ENCODE measurements around the gene SERPINE1. TPM values are rescaled to one million over a fixed set of nuclear protein-coding genes. Genes with fewer than 3 reads are reported as not detected.
"Not testable (repeated sequence)": the region's sequence is repeated elsewhere in the genome, so short reads cannot be mapped to it uniquely, and the experiment has no call there.

SERPINE1 gene
- total RNA-seq, 1 experiment from 2014 or later, result 5.0 TPM

DNA sequence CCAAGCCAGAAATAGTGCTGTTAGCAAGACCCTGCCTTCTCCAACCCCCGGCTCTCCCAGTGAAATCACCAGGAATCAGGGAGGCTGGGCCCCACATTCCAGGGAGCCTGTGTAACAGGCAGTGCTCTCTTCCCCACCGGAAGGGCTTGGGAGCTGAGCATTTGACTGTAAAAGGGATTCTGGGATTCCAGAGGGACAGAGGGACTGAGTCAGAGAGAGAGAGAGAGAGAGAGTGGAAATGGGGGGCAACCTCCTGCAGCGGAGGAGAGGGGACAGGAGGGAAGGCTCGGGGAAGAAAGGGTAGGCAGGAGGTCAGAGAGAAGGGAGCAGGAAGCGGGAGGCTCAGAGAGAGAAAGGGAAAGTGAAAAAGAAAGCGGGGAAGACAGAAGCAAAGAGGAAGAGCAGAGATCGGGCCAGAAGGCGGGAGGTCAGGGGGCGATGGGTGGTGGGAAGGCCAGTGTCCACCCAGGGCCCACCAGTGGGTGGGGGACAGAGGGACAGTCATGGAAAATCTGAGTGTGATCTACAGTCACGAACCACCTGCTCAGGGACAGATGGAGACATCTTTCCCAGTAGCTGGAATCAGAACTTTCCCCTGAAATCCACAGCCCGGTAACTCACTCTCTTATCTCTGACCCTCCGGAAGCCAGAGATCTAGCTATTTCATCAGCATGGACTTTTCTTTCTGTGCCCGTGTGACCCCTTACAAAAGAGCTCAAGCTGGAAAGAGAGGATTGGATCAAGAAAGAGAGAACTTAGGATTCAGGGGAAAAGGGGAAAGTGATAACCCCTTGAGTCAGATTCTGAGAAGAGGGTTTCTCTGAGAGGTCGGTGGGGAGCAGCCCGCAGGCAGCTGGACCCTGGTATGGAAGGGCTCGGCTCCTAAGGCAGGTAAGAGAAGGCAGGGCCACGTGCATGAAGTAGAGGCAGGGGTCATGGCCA is 4.6 kb upstream of the SERPINE1 start:
- peak; percentile 65 for DNase-seq (ENCODE audit: low spot score)

DNA sequence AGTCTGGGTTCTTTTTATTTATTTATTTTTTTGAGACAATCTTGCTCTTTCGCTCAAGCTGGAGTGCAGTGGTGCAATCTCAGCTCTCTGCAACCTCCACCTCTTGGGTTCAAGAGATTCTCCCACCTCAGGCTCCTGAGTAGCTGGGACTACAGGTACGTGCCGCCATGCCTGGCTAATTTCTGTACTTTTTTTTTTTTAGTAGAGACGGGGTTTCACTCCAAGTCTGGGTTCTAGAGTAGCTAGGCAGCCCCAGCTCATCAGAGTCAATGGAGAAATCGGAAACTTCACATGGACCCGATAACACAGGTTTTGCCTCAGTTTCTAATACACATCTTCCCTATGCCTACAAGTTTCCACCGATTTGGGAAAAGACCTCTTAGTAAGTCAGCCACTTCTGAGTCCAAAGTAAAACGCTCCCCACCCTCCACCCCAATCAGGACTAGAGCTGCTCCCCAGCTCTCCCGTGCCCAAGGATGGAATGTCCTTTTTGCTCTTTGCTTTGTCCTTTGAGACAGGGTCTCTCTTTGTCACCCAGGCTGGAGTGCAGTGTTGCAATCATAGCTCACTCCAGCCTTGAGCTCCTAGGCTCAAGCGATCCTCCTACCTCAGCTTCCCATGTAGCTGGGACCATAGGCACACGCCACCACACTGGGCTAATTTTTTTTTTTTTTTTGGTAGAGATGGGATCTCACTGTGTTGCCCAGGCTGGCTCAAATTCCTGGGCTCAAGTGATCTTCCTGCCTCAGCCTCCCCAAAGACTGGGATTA is 3.8 kb upstream of the SERPINE1 start:
- no peak for DNase-seq (ENCODE audit: low spot score)

DNA sequence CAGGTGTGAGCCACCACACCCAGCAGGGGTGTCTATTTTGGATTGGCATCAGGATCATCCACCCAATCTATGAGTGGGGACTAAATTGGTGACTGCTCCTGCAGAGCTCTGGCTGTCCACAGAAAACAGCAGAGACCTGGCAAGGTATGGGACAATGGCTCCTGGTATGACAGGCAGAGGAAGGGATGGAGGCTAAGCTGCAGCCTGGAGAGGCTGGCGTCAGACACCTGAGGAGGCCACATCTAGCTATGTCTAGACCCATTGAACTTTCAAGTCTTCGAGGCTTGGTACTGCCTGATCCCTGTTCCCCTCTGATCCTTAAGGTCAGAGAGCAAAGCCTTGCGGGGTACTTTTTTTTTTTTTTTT is 3.2 kb upstream of the SERPINE1 start:
- no peak for DNase-seq (ENCODE audit: low spot score)

DNA sequence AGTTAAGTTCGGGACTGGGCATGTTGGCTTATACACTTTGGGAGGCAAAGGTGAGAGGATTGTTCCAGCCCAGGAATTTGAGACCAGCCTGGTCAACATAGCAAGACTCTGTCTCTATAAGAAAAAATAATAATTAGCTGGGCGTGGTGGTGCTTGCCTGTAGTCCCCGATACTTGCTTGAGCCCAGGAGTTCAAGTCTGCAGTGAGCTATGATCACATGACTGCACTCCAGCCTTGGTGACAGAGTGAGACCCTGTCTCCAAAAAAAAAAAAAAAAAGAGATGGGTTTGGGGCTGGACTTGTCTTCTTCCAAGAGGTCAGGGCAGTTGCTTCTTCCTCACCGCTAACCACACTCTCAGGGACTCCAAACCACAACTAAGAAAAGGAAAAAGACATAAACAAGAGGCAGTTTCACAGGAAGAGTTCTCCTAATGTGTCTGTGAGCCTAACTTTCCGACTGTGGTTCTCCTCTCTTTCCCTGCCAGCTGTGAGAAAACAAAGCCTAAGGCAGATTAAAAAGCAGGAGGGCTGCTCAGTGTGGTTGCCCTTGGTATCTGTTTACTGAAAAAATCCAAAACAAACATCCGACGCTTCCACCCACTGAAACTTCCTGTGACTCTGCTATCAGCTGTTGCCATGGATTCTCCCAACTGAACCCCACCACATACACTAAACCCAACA is 2.4 kb upstream of the SERPINE1 start:
- peak; percentile 58 for DNase-seq (ENCODE audit: low spot score)

DNA sequence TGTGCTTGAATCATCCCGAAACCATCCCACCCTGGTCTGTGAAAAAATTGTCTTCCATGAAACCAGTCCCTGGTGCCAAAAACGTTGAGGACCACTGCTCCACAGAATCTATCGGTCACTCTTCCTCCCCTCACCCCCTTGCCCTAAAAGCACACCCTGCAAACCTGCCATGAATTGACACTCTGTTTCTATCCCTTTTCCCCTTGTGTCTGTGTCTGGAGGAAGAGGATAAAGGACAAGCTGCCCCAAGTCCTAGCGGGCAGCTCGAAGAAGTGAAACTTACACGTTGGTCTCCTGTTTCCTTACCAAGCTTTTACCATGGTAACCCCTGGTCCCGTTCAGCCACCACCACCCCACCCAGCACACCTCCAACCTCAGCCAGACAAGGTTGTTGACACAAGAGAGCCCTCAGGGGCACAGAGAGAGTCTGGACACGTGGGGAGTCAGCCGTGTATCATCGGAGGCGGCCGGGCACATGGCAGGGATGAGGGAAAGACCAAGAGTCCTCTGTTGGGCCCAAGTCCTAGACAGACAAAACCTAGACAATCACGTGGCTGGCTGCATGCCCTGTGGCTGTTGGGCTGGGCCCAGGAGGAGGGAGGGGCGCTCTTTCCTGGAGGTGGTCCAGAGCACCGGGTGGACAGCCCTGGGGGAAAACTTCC is 784 bp upstream of the SERPINE1 start:
- peak; percentile 39 for DNase-seq (ENCODE audit: low spot score)

DNA sequence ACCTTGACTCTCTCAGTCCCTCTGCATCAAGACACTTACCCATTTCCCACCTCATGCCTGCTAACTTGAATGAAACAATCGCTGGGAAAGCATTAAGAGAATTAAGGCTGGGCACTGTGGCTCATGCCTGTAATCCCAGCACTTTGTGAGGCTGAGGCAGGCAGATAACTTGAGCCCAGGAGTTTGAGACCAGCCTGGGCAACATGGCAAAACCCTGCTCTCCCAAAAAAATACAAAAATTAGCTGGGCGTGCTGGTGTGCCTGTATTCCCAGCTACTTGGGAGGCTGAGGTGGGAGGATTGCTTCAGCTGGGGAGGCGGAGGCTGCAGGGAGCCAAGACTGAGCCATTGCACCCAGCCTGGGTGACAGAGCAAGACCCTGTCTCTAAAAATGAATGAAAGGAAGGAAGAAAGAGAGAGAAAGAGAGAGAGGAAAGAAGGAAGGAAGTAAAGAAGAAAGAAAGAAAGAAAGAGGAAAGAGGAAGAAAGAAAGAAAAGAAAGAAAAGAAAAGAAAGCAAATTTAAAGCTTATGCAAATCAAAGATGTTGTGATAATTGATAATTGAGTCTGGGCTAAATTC is 646 bp downstream of the SERPINE1 start:
- DNase-seq (ENCODE audit: low spot score), result no peak

DNA sequence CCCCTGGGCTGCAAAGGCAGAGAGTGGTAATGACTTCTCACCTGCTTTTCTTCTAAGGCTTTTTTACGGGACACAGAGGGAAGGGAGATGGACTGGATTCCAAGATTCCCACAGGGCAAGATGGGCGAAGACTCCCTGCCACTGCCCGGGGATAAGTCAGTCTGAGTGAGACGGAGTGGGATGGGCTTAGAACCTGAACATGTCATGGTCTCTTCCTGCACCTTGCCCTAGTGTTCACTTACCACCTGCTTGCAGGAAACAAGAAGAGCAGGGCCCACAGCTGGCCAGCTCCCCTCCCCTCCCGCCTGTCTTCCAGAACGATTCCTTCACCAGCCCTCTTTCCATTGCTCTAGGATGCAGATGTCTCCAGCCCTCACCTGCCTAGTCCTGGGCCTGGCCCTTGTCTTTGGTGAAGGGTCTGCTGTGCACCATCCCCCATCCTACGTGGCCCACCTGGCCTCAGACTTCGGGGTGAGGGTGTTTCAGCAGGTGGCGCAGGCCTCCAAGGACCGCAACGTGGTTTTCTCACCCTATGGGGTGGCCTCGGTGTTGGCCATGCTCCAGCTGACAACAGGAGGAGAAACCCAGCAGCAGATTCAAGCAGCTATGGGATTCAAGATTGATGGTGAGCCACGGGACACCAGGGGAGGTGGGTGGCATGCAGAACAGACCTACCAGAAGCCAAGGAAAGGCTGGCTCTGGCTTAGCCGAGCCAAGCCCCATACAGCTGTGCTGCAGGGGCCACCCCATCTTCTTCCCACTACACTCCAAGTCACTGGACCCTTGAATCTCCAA is 1.3 kb downstream of the SERPINE1 start:
- peak; percentile 46 for DNase-seq (ENCODE audit: low spot score)

DNA sequence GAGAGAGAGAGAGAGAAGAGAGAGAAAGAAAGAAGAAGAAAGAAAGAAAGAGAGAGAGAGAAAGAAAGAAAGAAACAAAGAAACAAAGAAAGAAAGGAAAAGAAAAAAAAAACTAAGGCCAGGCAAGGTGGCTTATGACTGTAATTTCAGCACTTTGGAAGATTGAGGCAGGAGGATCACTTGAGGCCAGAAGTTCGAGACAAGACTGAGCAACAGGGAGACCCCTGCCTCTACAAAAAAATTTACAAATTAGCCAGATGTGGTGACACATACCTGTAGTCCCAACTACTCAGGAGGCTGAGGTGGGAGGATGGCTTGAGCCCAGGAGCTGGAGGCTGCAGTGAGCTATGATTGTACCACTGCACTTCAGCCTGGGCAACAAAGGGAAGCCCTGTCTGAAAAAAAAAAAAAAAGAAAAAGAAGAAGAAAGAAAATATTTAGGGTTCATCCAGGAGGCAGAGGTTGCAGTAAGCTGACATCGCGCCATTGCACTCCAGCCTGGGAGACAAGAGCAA is 2.8 kb downstream of the SERPINE1 start:
- DNase-seq (ENCODE audit: low spot score), result no peak

DNA sequence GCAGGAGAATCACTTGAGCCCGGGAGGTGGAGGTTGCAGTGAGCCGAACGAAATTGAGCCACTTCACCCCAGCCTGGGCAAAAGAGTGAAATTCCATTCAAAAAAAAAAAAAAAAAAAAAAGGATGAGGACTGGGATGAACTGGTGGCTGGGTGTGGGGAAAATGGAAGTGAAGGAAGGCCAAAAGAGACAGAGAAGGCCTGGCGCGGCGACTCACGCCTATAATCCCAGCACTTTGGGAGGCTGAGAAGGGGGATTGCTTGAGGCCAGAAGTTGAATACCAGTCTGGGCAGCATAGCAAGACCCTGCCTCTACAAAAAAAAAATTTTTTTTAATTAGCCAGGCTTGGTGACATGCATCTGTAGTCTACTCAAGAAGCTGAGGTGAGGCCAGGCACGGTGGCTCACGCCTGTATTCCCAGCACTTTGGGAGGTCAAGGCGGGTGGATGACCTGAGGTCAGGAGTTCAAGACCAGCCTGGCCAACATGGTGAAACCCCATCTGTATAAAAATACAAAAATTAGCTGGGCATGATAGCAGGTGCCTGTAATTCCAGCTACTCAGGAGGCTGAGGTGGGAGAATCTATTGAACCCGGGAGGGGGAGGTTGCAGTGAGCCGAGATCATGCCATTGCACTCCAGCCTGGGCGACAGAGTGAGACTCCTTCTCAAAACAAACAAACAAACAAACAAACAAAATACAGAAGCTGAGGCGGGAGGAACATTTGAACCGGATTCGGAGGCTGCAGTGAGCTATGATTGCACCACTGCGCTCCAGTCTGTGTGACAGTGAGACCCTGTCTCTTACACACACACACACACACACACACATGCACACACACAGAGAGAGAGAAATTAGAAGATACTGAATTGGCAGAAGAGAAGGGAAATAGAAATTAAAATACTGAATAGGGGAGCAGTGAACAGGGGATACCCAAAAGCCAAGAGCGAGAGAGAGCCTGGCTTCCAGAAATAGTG is 6.0 kb downstream of the SERPINE1 start:
- DNase-seq (ENCODE audit: low spot score), result not testable (repeated sequence)

DNA sequence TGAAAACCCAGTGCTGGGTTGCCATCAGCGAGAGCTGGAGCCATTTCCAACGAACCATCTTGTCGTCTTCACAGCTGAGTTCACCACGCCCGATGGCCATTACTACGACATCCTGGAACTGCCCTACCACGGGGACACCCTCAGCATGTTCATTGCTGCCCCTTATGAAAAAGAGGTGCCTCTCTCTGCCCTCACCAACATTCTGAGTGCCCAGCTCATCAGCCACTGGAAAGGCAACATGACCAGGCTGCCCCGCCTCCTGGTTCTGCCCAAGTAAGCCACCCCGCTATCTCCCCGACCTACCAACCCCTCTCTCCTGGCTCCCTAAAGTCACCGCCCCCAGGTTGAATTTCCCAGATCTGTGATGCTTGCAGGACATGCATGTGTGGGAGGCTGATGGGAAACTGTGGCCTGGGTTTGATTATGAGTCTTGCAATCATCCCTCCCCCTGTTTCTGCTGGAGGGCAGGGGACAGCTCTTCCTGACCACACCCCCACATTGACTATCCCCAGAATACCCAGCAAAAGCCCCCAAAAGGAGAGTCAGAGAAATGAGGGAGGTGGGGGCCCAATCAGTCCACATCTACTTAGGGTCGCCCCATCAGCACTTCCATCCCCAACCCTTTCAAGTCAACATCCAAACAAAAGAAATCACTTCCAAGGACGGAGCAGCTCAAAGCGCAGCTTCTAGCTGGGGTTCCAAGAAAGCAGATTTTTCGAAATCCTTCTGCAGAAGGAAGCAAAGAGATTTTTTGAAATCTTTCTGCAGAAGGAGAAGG is 6.9 kb downstream of the SERPINE1 start:
- no peak for DNase-seq (ENCODE audit: low spot score)

DNA sequence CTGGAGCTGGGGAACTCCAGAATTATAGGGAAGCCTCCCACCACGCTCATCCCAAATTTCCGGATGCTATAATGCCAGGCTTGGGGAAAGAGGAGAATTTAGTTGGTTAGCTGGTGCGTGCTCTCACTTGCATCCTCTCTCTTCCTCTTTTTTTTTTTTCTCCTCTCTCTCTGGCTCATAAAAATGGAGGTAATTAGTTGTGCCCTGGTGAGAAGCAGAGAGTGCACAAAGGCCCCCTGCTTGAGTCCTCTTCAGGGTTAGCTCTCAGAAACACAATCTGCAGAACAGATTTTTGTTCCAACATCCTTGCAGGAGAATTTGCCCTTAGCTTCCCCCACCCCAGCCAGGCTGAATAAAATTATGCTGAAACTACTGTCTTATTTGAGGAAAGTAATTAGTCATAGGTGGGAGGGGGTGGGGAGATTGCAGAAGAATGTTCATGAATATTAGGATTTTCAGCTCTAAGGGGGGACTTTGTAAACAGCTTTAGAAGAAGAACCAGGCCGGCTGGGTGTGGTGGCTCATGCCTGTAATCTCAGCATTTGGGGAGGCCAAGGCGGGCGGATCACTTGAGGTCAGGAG is 7.6 kb downstream of the SERPINE1 start:
- DNase-seq (ENCODE audit: low spot score), result no peak

DNA sequence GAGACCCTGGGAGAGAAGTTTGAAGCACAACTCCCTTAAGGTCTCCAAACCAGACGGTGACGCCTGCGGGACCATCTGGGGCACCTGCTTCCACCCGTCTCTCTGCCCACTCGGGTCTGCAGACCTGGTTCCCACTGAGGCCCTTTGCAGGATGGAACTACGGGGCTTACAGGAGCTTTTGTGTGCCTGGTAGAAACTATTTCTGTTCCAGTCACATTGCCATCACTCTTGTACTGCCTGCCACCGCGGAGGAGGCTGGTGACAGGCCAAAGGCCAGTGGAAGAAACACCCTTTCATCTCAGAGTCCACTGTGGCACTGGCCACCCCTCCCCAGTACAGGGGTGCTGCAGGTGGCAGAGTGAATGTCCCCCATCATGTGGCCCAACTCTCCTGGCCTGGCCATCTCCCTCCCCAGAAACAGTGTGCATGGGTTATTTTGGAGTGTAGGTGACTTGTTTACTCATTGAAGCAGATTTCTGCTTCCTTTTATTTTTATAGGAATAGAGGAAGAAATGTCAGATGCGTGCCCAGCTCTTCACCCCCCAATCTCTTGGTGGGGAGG is 10.8 kb downstream of the SERPINE1 start:
- no peak for DNase-seq (ENCODE audit: low spot score)

DNA sequence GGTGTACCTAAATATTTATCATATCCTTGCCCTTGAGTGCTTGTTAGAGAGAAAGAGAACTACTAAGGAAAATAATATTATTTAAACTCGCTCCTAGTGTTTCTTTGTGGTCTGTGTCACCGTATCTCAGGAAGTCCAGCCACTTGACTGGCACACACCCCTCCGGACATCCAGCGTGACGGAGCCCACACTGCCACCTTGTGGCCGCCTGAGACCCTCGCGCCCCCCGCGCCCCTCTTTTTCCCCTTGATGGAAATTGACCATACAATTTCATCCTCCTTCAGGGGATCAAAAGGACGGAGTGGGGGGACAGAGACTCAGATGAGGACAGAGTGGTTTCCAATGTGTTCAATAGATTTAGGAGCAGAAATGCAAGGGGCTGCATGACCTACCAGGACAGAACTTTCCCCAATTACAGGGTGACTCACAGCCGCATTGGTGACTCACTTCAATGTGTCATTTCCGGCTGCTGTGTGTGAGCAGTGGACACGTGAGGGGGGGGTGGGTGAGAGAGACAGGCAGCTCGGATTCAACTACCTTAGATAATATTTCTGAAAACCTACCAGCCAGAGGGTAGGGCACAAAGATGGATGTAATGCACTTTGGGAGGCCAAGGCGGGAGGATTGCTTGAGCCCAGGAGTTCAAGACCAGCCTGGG is 11.4 kb downstream of the SERPINE1 start:
- peak; percentile 96 for DNase-seq (ENCODE audit: low spot score)

DNA sequence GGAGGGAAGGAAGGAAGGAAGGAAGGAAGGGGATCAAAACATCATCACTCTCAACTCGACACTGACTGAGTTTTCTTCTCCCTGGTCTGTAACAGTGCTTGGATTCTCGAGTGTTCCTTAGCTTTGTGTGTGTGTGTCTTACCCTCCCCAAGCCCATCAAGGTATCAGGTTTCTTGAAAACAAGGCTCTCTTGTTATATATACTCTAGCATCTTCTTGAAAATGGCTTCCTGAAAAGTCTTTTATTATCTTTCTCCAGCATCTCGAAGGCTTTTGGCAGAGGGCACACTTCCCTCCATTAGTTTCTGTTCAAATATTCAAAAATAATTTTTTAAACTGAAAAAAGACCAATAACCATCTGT is 13.4 kb downstream of the SERPINE1 start:
- DNase-seq (ENCODE audit: low spot score), result no peak

DNA sequence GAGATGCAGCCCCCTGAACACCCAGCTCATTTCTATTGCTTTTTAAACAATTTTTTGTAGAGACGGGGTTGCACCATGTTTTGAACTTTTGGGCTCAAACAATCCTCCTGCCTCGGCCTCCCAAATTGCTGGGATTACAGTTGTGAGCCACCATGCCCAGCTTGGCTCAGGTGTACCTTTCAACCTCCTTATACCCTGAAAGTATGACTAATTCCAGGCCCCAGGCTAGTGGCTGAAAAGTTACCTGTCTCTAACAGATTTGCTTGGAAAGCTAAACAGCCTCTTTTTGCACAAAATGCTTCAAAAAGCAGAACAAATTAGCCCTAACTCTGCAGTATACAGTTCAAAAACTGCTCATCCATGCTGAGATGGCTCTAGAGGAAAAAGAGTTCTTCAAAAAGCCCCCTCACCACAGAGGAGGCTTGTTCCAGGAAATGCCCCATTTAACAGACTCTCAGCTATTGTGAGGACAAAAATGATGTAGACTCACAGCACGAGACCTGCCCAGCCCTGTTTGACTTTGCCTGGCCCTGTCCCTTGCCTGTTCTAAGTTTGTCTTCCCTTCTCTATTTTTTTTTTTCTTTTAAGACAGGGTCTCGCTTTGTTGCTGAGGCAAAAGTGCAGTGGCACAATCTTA is 14.0 kb downstream of the SERPINE1 start:
- DNase-seq (ENCODE audit: low spot score), result no peak

DNA sequence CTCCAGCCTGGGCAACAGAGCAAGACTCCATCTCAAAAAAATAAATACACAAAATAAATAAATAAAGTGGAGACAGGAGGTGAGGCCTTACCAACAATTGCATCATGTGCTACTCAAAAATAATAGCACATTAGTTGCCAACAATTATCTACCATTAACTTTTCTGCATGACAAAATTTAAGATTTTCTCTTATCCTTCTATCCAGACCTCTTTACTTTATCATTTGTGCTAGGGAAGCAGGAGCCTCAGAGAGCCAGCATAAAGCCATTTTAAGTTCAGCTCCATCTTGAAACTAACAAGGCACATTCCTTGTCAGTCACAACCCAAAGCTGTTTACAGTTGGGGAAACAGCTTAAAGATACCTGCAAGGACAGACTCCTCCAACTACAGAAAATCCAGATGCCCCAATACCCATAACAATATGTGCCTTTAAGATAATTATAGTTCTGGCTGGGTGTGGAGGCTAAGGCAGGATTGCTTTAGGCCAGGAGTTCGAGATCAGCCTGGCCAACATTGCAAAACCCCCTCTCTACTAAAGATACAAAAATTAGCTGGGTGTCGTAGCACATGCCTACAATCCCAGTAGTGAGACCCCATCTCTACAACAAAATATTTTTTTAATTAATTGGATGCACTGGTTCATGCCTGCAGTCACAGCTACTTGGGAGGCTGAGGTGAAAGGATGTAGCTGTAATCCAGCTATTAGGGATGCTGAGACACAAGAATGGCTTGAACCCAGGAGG is 25.2 kb downstream of the SERPINE1 start:
- no peak for DNase-seq (ENCODE audit: low spot score)
